Caco-2 (cell line): Measurements from ENCODE around the gene HDAC9. TPM values are rescaled to one million over a fixed set of nuclear protein-coding genes. Genes with fewer than 3 reads are reported as not detected.

ENCODE experiments used
- BruUV-seq: library from RNA; stranded (reverse); fragments of 400-500 nt; replicated peaks from 2 replicates; lab custom pipeline; 2021; lab: Mats Ljungman, UMichigan
- CTCF ChIA-PET: fragments of 300-600 bp; sonication (Branson Sonifier 250); formaldehyde crosslinking; loops from one replicate; lab custom pipeline; 2022; ENCODE audit warnings: antibody characterized with exemption; lab: Charles Lee
- POLR2A ChIA-PET: fragments of 300-600 bp; sonication (Branson Sonifier 250); formaldehyde crosslinking; loops from one replicate; lab custom pipeline; 2022; ENCODE audit warnings: antibody characterized with exemption; lab: Charles Lee
- DNase-seq, 2 experiments: peaks; one replicate each; pipeline versions ENCODE4 v3.0.0 to v3.0.0-alpha.2; 2020 to 2022
- H3K27me3 ChIP-seq: replicated peaks from 2 replicates; pipeline ENCODE4 v1.6.0; 2011; ENCODE audit warnings: low read length; ENCODE audit not compliant: control insufficient read depth, insufficient read depth
- H3K36me3 ChIP-seq: 2 replicates; pipeline ENCODE4 v1.5.1; 2011; ENCODE audit warnings: low read length; ENCODE audit not compliant: control insufficient read depth, insufficient read depth
- H3K4me1 ChIP-seq: fragments of 250-450 bp; sonication (Bioruptor Pico); 2 replicates; pipeline ENCODE4 v1.5.1; 2020; ENCODE audit warnings: mild to moderate bottlenecking
- H3K4me3 ChIP-seq: 2 replicates; pipeline ENCODE4 v1.5.1; 2011; ENCODE audit warnings: low read depth, mild to moderate bottlenecking, control low read depth, low read length
- H3K9me3 ChIP-seq: fragments of 250-450 bp; sonication (Bioruptor Pico); 2 replicates; pipeline ENCODE4 v1.5.1; 2020; ENCODE audit warnings: mild to moderate bottlenecking, moderate library complexity
- H3K27ac Mint-ChIP-seq: one replicate; pipeline ENCODE4 v1.8.0; 2022; ENCODE audit warnings: mixed read lengths; ENCODE audit not compliant: unreplicated experiment
- H3K27me3 Mint-ChIP-seq: one replicate; pipeline ENCODE4 v1.8.0; 2022; ENCODE audit warnings: mixed read lengths; ENCODE audit not compliant: insufficient read depth, unreplicated experiment
- H3K36me3 Mint-ChIP-seq: one replicate; pipeline ENCODE4 v1.8.0; 2022; ENCODE audit warnings: mild to moderate bottlenecking, mixed read lengths; ENCODE audit not compliant: insufficient read depth, unreplicated experiment
- H3K4me1 Mint-ChIP-seq: one replicate; pipeline ENCODE4 v1.8.0; 2022; ENCODE audit warnings: low read depth, mixed read lengths; ENCODE audit not compliant: unreplicated experiment
- H3K4me3 Mint-ChIP-seq: one replicate; pipeline ENCODE4 v1.8.0; 2022; ENCODE audit warnings: mild to moderate bottlenecking, moderate library complexity, mixed read lengths; ENCODE audit not compliant: unreplicated experiment
- H3K9me3 Mint-ChIP-seq: one replicate; pipeline ENCODE4 v1.8.0; 2022; ENCODE audit warnings: mixed read lengths; ENCODE audit not compliant: unreplicated experiment
- intact Hi-C: fragments of 100-400 bp; cut with micrococcal nuclease; formaldehyde crosslinking; loops from one replicate; pipeline ENCODE4 v1.10.0; 2022; ENCODE audit not compliant: unreplicated experiment
- total RNA-seq: library from RNA; stranded (reverse); gene quantifications from 2 replicates; pipeline ENCODE4 v1.2.3, GENCODE V29; 2022
- TF ChIP-seq, protein P1 (sequence below), 2 experiments: fragments of 200-600 bp in 1 of 2; IDR thresholded peaks; 1 replicate in 1 of 2; 2 replicates in 1 of 2; pipeline versions ENCODE4 v1.5.1 to v1.8.0; 2011 to 2022; ENCODE audit warnings: antibody characterized with exemption in 1 of 2, control low read depth in 1 of 2, inconsistent platforms in 1 of 2, low read depth in 1 of 2, low read length in 1 of 2, mild to moderate bottlenecking in 1 of 2, moderate library complexity in 1 of 2; ENCODE audit not compliant: insufficient read depth in 1 of 2, severe bottlenecking in 1 of 2, unreplicated experiment in 1 of 2

Gene HDAC9
- total RNA-seq, 1 experiment from 2014 or later: 0.27 TPM

DNA sequence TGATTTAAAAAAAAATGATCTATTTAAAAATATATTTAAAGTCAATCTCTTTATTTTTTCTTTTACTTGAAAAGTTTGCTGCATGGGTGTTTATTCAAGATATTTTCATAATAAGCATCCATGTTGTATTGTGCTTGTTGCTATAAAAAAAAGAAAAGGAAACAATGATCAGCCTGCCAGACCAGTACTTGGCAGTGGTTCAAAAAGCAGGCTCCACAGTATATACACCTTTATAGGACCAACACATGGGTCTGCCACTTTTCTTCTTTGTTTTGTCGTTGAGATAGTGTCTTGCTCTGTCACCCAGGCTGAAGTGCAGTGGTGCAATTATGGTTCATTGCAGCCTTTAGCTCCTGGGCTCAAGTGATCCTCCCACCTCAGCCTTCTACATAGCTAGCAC lies 393.9 kb downstream of the HDAC9 start:
- CTCF ChIA-PET: no interaction called here

GRCh38 chr7:18890134-18890533 lies 394.6 kb downstream of the HDAC9 start:
- Mint-ChIP-seq H3K27ac (no peak overlapping the region), H3K9me3 (no peaks in the 10 kb centered on the region), H3K27me3 (no peaks in the 10 kb centered on the region), H3K36me3 (no peaks in the 10 kb centered on the region), H3K4me3 (no peak overlapping the region), H3K4me1 (no peaks in the 10 kb centered on the region)
- H3K27me3 ChIP-seq: no peaks in the 10 kb centered on the region
- BruUV-seq: no TSS peak
- no peak overlapping the region for H3K4me3 ChIP-seq
- no peaks in the 10 kb centered on the region for H3K4me1 ChIP-seq
- no peaks in the 10 kb centered on the region for H3K9me3 ChIP-seq
- TF ChIP-seq, protein P1, sequence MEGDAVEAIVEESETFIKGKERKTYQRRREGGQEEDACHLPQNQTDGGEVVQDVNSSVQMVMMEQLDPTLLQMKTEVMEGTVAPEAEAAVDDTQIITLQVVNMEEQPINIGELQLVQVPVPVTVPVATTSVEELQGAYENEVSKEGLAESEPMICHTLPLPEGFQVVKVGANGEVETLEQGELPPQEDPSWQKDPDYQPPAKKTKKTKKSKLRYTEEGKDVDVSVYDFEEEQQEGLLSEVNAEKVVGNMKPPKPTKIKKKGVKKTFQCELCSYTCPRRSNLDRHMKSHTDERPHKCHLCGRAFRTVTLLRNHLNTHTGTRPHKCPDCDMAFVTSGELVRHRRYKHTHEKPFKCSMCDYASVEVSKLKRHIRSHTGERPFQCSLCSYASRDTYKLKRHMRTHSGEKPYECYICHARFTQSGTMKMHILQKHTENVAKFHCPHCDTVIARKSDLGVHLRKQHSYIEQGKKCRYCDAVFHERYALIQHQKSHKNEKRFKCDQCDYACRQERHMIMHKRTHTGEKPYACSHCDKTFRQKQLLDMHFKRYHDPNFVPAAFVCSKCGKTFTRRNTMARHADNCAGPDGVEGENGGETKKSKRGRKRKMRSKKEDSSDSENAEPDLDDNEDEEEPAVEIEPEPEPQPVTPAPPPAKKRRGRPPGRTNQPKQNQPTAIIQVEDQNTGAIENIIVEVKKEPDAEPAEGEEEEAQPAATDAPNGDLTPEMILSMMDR (IDR thresholded peaks at IDR 0.05; ENCODE audit: insufficient read depth in 1 of 2, low read depth in 1 of 2, low read length in 1 of 2, severe bottlenecking in 1 of 2, unreplicated experiment in 1 of 2): no peak
- ChIA-PET POLR2A (no interaction called here), CTCF (no interaction called here)
- no peak for DNase-seq
- no peaks in the 10 kb centered on the region for H3K36me3 ChIP-seq
- intact Hi-C loops: no loop called here

More for the DNA sequence above, 393.9 kb downstream of the HDAC9 start:
- H3K27me3 Mint-ChIP-seq: no peaks in the 10 kb centered on the region
- no peak overlapping the region for H3K27ac Mint-ChIP-seq
- no peaks in the 10 kb centered on the region for H3K36me3 ChIP-seq
- no TSS peak for BruUV-seq
- no peaks in the 10 kb centered on the region for H3K36me3 Mint-ChIP-seq
- TF ChIP-seq, protein P1 (IDR thresholded peaks at IDR 0.05; ENCODE audit: insufficient read depth in 1 of 2, low read depth in 1 of 2, low read length in 1 of 2, severe bottlenecking in 1 of 2, unreplicated experiment in 1 of 2): no peak
- no peaks in the 10 kb centered on the region for H3K4me1 ChIP-seq
- no peaks in the 10 kb centered on the region for H3K4me1 Mint-ChIP-seq
- intact Hi-C loops: no loop called here
- H3K9me3 ChIP-seq: no peaks in the 10 kb centered on the region
- no peaks in the 10 kb centered on the region for H3K27me3 ChIP-seq
- H3K9me3 Mint-ChIP-seq: no peaks in the 10 kb centered on the region
- H3K4me3 Mint-ChIP-seq: no peak overlapping the region
- DNase-seq: no peak
- H3K4me3 ChIP-seq: no peak overlapping the region
- POLR2A ChIA-PET: no interaction called here

GRCh38 chr7:18890885-18891621 lies 395.5 kb downstream of the HDAC9 start:
- no peak for DNase-seq
- Mint-ChIP-seq H3K9me3 (no peaks in the 10 kb centered on the region), H3K36me3 (no peaks in the 10 kb centered on the region), H3K27ac (no peak overlapping the region), H3K27me3 (no peaks in the 10 kb centered on the region), H3K4me3 (no peak overlapping the region), H3K4me1 (no peaks in the 10 kb centered on the region)
- Histone ChIP-seq H3K4me1 (no peaks in the 10 kb centered on the region), H3K27me3 (no peaks in the 10 kb centered on the region), H3K36me3 (no peaks in the 10 kb centered on the region), H3K4me3 (no peak overlapping the region), H3K9me3 (no peaks in the 10 kb centered on the region)
- BruUV-seq: no TSS peak
- ChIA-PET POLR2A (no interaction called here), CTCF (no interaction called here)
- intact Hi-C loops: no loop called here
- TF ChIP-seq, protein P1 (IDR thresholded peaks at IDR 0.05; ENCODE audit: insufficient read depth in 1 of 2, low read depth in 1 of 2, low read length in 1 of 2, severe bottlenecking in 1 of 2, unreplicated experiment in 1 of 2): no peak
